Cerebellar cortex (tissue), 1 donor: ENCODE results near the gene UBE2E3.
"Not testable (repeated sequence)": the region's sequence is repeated elsewhere in the genome, so short reads cannot be mapped to it uniquely, and the experiment has no call there.

Experiments
- DNase-seq: peaks from one replicate; pipeline ENCODE4 v3.0.0-alpha.2; 2015; ENCODE audit warnings: low spot score

UBE2E3 gene

DNA sequence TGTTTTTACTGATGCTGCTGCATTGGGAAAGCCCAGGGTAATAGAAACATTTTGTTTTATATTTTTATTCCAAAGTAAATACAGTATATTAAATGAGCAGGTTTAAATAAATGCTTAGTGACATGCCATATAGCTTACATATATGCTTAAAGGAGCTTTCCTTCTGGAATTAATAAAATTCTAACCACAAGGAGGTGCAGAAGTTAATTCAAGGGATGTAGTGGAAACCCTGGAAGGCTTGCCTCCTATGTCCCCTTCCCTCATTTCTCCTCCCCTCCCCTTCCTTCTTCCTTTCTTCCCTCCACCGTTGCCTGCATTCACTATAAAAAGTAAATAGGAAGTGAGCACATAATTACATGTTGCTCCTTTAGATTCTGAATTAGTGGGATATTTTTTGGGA lies 96.3 kb downstream of the UBE2E3 start:
- DNase-seq = no peak

DNA sequence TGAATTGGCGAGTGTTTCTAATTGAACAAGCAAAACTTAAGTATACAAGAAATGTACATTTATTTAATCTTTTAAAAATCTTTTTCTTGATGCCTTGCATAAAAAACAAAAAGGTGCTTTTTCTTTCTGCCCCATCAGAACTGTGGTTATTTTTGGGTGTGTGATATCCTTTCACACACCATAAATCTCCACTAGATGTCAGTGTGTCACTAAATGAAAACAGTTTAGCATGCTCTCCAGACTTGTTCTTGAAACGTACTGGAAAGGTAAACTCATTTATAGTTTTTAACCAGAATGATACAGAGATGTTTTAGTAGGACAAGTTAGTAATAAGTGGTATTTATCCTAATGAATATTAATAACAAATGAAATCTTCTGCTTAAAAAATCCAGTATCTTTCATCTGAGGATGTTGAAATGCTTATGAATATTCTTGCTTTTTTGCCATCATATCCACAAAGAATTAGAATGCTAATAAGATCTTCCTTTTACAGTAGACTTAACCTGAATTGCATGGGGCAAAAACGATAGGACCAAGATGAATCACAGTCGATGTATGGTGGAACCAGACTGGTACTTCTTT lies 96.8 kb downstream of the UBE2E3 start:
- peak; percentile 76 for DNase-seq

DNA sequence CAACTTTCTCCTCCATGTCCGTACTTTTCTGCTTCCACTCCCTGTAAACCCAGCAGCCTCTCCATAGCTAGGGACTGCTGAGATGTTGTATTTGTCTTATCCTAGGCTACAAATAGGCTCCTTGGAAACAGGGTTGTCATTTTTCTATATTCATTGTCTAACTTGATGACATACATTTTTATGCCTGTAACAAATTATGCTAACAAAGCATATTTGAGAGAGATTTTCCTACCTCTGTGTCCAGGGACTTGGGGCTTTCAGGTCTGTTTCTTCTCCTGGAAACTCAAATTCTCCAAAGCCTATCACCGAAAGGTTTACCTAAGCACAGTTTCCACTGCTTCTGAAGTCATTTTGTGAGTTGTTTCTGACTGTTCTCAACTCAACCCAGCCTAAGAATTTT lies 102.7 kb downstream of the UBE2E3 start:
- no peak for DNase-seq

DNA sequence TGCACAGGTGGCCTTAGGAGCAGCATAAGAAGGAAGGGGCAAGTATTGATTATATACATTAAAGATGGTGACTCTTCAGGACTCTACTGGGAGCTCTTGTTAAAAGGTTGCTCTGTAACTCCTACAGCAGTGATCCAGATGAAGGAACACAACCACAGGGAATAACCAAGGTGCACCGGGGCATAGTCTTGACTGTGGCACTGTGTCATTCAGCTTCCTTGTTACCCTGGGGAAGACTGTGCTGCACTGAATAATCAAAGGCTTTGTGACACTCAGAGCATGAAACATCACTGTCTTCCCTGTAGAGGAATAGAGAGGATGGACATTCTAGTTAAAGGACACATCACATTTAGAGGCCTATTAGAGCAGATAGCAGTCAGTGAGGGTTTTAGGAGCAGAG lies 105.3 kb downstream of the UBE2E3 start:
- DNase-seq = no peak

DNA sequence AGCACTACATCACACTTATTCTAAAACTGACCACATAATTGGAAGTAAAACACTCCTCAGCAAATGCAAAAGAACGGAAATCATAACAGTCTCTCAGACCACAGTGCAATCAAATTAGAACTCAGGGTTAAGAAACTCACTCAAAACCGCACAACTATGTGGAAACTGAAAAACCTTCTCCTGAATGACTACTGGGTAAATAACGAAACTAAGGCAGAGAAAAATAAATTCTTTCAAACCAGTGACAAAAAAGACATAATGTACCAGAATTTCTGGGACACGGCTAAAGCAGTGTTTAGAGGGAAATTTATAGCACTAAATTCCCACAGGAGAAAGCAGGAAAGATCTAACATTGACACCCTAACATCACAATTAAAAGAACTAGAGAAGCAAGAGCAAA lies 111.5 kb downstream of the UBE2E3 start:
- not testable (repeated sequence) for DNase-seq

DNA sequence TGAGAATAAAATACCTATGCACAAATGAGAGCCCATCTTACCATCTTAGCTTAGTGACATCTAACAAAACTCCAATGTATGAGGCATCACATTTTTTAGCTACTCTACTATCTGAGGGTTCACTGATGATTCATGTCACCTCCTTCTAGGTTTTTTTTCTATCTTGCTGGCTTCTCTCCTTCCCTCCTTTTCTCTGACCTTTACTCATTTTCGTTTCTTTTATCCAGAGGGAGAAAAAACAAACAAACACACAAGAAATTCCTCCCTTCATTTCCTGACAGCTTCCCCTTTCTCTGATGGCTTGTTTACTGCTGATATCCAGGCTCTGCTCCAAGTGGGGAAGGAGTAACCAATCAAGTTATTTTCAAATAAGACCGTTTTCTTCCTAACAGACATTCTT lies 115.1 kb downstream of the UBE2E3 start:
- no peak for DNase-seq

DNA sequence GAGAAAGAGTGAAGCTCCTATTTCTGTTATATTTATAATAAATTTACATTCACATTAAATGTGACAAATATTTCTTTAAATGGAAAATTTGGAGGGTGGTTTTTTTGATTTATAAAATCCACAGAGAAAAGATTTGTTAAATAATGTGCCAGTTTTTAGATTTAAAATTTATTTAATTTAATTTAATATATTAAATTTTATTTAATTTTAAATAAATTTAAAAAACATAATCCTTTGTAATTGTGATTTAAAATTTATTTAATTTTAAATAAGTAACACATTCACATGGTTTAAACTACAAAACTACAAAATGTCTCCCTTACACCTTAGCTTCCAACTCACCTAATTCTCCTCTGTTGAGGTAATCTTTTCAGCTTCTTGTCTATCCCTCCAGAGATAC lies 123.3 kb downstream of the UBE2E3 start:
- DNase-seq = no peak

DNA sequence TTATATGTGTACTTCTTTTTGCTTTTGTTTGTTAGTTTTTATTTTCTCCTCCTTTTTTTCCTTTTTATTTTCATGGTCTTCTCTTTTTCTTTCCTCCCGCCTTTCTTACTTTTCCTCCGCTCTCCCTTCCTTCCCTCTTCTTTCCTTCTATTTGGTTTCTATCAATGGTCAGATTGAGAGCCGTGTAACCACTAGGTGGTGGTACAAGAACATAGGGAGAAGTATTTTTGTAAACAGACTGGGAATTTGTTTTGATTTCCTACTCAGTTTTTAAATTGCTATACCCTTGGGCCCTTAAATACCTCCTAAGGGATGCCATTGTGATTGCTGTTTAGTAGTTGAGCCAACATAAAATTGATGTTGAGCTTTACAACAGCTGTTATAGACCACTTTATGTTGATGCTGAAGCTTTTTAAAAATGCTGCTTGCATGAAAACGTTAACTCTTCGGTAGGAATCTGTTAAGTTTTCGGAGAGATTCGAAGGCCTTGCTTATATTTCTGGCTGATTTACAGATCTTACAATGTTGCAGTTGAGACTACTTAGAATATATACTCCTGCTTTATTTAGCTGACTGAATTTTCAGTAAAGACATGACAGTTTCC lies 124.2 kb downstream of the UBE2E3 start:
- DNase-seq = peak; percentile 66

DNA sequence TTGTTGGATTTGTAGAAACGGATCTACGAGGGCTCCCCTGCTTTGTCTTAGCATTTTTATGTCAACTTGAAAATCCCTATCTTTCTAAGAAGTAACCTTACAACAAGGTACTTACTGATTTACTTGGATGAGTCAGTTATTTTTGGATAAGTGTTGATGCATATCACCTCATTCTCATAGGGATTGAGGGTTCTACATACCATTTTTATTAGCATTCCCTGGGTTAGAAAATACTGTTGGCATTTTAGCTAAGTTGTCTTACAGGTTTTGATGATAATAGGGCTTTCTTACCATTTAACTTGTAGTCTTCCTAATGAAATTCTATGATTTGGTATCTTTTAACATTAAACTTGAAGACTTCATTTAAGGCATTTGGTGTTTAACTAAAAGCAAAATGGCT lies 125.2 kb downstream of the UBE2E3 start:
- no peak for DNase-seq

DNA sequence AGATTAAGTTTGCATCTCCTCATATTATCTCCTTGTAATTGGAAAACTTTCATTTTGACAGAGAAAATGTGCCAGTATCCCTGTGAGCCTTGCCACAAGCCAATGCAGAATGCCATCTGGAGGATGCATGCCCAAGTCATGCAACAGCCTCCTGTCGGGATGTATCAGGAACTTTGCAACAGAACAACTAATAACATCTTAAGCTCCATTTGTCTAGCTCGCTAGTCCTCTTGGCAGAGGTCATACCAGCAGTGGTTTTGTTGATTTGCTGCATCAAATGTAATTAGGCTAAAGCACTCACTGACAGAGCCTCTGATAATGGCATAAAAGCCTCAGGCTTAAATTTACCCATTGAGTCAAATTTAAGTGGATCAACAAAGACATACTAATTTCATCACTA lies 125.8 kb downstream of the UBE2E3 start:
- DNase-seq = peak; percentile 61

DNA sequence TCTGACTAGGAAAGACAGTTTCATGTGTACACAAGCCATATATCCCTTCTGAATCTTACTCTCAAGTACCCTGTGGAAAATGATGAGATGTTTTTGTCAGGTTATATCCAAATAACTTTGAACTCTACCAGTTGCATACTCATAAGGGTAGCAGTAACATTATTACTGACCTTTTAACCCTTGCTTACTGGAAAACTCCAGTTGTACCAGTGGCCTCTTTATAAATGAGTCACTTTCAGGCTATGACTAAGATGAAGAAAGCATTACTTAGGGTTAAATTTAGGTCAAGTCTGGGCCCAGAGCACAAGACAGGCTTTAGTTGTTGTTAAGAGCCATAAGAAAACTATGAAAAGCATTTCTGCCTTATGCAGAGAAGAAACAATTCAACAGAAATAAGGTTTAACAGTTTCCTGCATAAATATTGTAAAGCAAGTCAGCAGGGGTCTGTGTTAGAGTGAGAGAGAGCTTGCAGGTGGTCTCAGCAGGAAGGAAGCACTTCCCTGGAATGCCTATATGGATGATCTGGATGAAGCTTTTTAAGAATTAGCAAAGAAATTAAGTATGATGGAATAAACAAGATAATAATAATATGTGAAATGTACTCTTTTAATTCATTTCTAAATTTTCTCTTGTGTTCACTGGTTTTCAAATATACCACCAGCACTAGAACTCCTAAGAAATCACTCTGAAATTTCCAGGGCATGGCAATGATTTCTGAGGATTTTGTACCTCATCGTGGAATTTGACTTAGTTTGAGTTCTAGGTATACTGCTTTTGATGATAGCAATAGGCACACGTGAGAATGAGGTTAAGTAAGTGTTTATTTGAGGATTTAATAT lies 126.6 kb downstream of the UBE2E3 start:
- DNase-seq = no peak

DNA sequence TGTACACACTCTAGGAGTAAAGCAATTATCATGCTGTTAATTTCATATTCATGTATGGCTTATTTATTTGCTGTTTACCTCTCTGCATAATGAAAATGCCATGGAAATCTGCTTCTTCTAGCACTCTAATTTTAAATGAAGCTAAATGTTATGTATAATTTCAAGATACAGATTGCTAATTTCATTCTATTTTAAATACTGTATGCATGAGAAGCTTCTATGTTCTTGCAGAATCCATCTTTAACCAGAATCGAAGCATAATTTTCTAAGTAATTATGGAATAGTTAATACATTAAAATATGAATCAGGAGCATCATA lies 127.2 kb downstream of the UBE2E3 start:
- DNase-seq = no peak

DNA sequence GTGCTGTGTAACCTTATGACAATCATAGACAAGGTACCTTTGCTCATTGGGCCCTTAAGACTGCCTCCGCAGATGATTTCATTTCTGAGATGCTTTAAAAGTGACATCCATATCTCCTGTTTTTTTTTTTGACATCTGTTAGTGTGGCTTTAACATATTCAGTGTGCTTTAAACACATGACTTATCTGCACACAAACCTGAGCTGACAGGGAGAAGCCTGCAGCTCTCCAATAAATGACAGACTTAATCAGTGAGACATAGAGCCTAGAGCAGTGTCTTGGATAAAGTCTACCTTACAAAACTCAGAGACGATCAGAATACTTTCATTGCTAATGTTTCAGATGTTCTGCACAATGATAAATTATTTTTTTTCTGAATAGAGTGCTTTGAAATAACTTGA lies 130.7 kb downstream of the UBE2E3 start:
- DNase-seq = no peak

DNA sequence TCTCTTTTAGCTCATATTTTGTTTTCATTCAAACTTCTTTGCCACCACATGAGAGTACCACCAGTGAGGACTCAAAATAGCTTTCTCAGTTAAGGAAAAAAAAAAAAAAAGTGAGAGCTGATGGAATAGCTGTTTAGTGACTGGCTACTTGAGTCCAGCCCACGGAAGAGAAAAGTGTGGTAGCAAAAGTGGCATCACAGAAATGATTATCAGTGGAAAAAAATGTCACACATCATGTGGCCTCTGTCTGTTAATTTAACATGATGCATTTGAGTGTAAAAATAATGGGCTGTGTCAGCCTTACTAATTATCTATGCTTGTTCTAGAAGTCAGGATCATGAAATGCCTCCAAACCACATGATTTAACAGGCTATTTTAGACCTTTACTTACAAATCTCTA lies 132.5 kb downstream of the UBE2E3 start:
- no peak for DNase-seq
